ENCODE measurements around the gene TMEM163.

- TF ChIP-seq MAX (IDR thresholded peaks at IDR 0.05) (no peak), ZBTB33 (IDR thresholded peaks at IDR 0.05; ENCODE audit: extremely low read depth, insufficient replicate concordance, low read length) (no peak), POLR2AphosphoS5 (IDR thresholded peaks at IDR 0.05; ENCODE audit: low read depth, low read length) (no peak), EZH2 (IDR thresholded peaks at IDR 0.05) (no peak), CTCF (IDR thresholded peaks at IDR 0.05 in 2 of 3, conservative IDR thresholded peaks at IDR 0.05 in 1 of 3; ENCODE audit: borderline replicate concordance in 1 of 3, insufficient read depth in 1 of 3, low read depth in 2 of 3, low read length in 2 of 3) (no peak), SIN3A (IDR thresholded peaks at IDR 0.05; ENCODE audit: low read depth) (no peak), POLR2A (IDR thresholded peaks at IDR 0.05; ENCODE audit: borderline replicate concordance, extremely low read depth, insufficient read depth, insufficient read length) (no peak), EZH2phosphoT487 (IDR thresholded peaks at IDR 0.05; ENCODE audit: borderline replicate concordance) (no peak), TCF7L2 (IDR thresholded peaks at IDR 0.05; ENCODE audit: borderline replicate concordance, extremely low read depth, insufficient read depth, insufficient read length) (no peak), ATF3 (IDR thresholded peaks at IDR 0.05) (no peak), FOSL1 (IDR thresholded peaks at IDR 0.05; ENCODE audit: low read depth) (no peak), ELF1 (IDR thresholded peaks at IDR 0.05; ENCODE audit: borderline replicate concordance, low read depth) (no peak), YY1 (IDR thresholded peaks at IDR 0.05; ENCODE audit: extremely low read depth, insufficient replicate concordance, low read depth, low read length) (no peak)
Observed at GRCh38 chr2:134416018-134416417, 302.8 kb downstream of the TMEM163 start.

Data from HCT116 (cell line).